Fibroblast of mammary gland (primary cell): ENCODE results near the gene PIP4K2C.

Experiments used
- DNase-seq: peaks from one replicate; pipeline ENCODE4 v3.0.0-alpha.2; 2010; ENCODE audit warnings: low read depth
- H3K4me3 ChIP-seq: 2 replicates; pipeline ENCODE4 v1.5.1; 2011; ENCODE audit warnings: low read depth, mild to moderate bottlenecking, low read length, moderate library complexity; ENCODE audit not compliant: control insufficient read depth
- CTCF ChIP-seq: conservative IDR thresholded peaks from 2 replicates; pipeline ENCODE4 v1.5.1; 2011; ENCODE audit warnings: low read depth, low read length, inconsistent platforms; ENCODE audit not compliant: control insufficient read depth, insufficient read depth

Gene PIP4K2C

GRCh38 chr12:57625261-57626032 is 34.5 kb downstream of the PIP4K2C start:
- no peak for DNase-seq
- no peak for TF ChIP-seq CTCF
- H3K4me3 ChIP-seq = no peak overlapping the region

- TF ChIP-seq CTCF = no peak
- H3K4me3 ChIP-seq = no peak overlapping the region
- DNase-seq = no peak
Measured at GRCh38 chr12:57626111-57626920, 35.3 kb downstream of the PIP4K2C start.

GRCh38 chr12:57626921-57627445 is 36.0 kb downstream of the PIP4K2C start:
- H3K4me3 ChIP-seq = no peak overlapping the region
- no peak for TF ChIP-seq CTCF
- no peak for DNase-seq

- no peak for TF ChIP-seq CTCF
- DNase-seq = no peak
- H3K4me3 ChIP-seq = no peak overlapping the region
Measured at GRCh38 chr12:57627501-57628279, 36.7 kb downstream of the PIP4K2C start.

- no peak for DNase-seq
- TF ChIP-seq CTCF = no peak
- H3K4me3 ChIP-seq = no peak overlapping the region
Measured at GRCh38 chr12:57628280-57629191, 37.5 kb downstream of the PIP4K2C start.

- TF ChIP-seq CTCF = no peak
- DNase-seq = no peak
- no peak overlapping the region for H3K4me3 ChIP-seq
Measured at GRCh38 chr12:57629897-57630471, 39.0 kb downstream of the PIP4K2C start.
